Measurements from ENCODE around the gene SLC39A7.

The SLC39A7 gene, protein sequence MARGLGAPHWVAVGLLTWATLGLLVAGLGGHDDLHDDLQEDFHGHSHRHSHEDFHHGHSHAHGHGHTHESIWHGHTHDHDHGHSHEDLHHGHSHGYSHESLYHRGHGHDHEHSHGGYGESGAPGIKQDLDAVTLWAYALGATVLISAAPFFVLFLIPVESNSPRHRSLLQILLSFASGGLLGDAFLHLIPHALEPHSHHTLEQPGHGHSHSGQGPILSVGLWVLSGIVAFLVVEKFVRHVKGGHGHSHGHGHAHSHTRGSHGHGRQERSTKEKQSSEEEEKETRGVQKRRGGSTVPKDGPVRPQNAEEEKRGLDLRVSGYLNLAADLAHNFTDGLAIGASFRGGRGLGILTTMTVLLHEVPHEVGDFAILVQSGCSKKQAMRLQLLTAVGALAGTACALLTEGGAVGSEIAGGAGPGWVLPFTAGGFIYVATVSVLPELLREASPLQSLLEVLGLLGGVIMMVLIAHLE

DNA sequence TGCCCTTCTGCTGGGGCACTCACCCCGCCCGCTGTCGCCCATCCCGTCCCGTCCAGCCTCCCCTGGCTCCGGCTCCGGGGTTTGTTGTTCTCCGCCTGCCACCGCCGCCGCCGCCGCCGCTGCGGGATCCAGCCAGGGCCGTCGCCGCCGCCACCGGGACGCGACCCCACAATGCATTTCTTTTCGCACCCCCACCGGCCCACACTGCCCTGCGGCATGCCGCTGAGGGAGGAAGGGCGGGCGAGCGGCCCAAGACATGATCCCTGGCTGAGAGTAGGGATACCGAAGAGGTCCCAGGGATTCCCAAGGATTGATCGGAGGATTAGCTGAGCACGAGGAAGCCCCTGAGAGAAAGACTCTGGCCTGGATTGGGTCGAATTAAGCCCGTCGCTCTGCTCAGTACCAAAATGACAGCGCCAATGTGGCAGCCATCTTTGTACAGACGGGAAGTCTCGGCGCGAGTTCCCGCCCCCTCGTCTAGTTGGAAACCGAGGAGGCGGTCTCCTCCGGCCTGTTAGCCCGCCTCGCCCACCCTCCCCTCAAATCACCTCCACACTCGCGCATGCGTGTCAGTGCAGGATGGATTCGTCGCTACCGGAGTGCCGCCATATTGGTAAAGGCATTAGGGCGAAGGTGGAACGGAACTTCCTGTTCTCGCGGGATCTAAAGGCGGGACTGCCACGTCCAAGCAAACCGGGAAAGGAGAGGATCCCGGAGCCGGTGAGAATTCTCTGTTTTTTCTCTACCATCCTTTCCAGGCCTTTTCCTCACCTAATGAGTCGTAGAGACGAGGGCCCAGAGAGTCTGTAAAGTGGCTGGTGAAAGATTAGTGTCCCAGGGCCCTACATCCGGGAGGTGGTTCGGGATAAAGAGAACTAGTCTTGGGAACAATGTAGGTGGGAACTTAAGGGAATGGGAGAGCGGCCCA lies at the start of gene SLC39A7, which contains the start of gene RXRB:
Gene SLC39A7 (plus strand): TSS at position 649 of the 928 bp plus-strand sequence. CDS start 379 bp downstream, outside the sequence.
Gene RXRB (minus strand): TSS at position 447 of the 928 bp plus-strand sequence. CDS start 189 bp downstream, at position 258.
- DNase-seq = peak; percentile 99

DNA sequence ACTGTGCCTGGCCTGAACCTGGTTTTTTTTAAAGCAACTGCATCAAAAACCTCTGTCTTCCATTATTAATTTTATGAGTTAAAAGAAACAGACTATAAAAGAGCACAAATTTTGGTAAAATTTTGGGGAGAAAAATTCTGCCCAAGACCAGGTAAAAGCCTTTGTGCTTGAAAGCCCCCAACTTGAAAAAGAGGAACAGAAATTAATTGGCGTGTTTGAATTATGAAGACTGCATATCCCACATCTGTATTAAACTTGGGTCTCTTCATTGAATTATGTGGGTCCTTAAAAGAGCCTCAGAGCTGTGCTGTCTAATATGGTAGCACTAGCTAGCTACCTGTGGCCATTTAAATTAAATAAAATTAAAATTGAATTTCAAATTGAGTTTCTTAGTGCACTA lies 49.6 kb upstream of the SLC39A7 start:
- DNase-seq = no peak

DNA sequence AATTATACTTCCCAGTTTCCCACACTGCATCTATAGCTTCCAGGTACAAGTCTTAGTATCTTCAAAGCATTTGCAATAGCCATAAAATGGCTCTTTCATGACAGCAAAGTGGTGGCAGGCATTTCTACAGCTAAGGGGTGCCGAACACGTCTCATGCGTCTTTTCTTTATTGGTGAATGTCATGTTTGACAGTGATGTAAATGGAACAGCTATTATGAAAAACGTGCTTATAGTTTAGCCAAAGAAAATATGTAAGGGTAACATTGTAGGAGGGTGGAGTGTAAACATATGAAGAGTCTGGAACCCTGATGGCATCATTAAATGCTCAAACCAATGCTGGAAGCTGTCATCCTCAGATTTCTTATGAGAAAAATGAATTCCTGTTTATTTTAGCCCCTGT lies 46.3 kb upstream of the SLC39A7 start:
- no peak for DNase-seq

DNA sequence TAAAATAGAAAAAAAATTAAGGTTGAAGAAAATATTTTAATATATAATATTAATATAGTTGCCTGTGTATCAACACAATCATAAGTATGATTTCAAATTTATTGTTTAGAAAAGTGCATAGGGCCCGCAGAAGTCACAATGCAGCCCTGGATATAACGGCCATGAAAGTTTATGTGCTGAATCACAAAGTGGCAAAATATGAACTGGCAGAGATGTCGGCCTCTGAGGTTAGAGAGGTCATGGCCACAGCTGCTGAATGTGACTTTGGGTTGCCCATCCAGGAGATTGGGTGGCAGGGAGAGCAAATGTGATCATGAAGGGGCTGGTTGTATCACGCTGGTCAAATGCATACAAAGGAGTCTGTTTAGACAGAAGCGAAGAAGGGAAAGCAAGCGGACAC lies 44.1 kb upstream of the SLC39A7 start:
- no peak for DNase-seq

DNA sequence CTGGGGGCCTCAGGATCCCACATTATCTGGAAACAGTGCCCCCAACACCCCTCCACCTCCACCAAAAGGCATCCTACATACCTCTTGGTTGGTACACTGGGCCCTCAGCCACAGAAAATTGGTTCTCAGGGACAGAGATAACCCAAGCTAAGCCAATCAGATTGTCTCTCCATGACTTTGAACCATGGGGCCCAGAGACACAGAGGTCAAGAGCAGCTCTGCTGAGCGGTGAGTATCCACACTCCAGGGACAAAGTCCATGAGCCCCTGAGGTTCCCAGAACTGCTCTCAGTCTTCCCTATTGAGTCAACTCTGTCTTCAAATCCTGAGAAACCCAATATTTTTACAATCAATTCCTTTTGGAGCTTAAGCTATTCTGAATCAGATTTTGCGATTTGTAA lies 43.7 kb upstream of the SLC39A7 start:
- DNase-seq = no peak

DNA sequence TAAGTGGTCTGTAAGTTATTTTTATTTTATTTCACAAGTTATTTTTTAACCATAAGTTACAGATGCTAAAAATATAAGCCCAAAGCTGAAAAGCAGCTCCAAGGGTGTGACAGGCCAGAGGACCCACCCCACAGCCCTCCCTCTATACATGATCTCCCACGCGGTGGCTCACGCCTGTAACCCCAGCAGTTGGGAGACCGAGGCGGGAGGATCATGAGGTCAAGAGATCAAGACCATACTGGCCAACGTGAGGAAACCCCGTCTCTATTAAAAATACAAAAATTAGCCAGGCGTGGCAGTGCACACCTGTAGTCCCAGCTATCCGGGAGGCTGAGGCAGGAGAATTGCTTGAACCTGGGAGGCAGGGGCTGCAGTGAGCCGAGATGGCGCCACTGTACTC lies 40.6 kb upstream of the SLC39A7 start:
- no peak for DNase-seq

DNA sequence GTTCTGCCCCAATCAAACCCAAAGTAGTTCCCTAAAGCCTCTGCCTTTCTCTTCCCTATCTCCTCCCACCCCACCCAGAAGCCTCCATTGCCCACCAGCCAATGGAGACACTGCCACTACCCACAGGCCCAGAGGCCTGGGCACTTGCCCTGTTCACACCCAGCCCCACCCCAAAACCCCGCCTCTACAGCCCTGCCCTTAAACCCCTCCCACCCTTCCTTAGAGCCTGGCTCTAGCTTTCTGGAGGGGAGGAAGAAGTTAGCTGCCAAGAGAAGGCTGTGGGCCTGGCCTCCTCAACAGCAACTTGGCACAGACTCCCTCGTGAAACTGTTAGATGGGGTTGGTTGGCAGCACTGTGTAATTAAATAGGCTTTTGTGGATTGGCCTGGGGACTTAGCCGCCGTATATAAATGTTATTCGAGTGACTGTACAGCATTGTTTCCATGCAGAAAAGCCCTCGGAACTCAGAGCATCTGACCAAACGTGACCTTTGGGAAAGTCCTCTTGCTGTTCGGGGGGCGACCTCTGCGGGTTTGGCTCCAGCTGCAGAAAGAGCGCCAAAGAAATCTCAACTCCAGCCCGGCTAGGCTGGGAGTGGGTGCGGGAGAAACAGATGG lies 39.8 kb upstream of the SLC39A7 start:
- DNase-seq = no peak

DNA sequence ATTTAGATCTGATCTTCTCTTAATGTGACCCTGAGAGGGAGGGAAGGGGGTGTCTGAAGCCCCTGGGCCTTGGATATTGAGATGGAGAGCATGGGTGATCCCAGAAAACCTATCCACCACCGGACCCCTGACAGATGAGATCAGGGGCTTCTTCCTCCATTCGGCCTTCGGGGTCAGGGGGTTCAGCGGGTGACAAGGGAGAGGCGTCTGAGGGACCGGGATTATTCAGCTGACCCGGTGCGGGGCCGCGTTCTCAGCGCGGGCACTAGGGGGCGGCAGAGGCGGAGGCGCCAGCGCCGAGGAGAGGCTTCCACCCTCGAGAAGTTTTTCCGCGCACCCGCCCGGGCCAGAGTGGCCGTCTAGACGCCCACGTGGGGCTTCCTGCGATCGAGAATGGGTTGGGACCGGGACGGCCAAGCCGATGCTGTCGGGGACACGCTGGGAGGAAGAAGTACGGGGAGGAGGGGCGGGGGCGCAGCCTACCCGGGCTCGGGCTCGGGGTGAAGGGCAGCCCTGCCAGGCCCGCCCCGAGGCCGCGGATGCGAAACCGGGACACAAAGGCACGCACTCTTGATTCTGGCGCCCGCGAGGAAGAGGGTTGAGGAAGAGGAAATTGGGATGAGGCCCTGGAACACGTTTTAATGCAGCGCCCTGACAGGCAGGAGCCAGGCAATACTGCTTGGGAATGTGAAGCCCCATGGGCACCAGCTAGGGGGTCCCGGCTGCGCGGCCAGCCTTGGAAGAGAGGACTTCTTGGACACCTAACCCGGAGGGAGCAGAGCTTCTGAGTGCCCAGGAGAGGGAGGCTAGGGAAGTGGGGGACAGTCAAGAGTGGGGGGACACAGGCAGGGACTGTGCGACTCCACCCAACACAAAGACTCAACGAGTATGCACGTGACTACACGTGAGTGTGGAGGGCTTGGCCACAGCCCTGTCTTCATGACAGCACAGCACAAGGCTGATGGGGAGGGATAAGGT lies 39.0 kb upstream of the SLC39A7 start:
- DNase-seq = peak; percentile 55

DNA sequence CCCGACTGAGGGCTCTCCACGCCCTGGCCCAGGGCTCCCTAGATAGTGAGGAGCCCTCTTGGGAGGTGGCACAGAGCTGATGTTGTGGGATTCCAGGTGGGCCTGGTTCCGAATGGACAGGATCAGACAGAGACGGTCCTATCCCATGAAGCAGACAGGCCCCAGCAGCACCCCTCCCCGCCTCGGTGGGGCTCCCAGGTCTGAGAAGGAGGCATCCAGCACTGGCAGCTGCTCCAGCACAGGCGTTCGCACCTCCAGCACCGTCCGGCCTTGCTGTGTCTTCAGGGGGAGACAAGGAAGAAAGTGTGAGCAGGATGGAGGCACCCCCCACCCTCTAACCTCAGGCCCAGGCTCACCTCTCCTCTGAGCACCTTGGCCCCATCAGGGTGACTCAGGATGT lies 37.1 kb upstream of the SLC39A7 start:
- DNase-seq = no peak

DNA sequence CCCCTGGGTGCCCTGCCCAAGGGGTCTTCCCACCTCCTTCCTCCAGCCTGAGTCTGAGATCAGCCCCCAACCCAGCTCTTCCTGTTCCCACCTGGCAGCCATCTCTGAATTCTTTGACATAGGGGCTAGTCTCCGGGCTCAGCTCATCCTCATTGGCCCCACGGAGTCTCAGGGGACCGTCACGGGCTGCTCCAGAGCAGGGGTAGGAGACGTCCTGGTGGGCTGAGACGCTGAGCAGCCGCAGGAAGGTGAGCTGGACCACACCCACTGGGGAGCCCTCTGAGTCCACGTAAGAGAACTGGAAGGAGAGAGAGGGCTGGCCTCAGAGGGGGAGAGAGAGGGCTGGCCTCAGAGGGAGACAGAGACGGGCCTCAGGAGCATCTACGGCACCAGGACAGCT lies 36.5 kb upstream of the SLC39A7 start:
- DNase-seq = no peak

DNA sequence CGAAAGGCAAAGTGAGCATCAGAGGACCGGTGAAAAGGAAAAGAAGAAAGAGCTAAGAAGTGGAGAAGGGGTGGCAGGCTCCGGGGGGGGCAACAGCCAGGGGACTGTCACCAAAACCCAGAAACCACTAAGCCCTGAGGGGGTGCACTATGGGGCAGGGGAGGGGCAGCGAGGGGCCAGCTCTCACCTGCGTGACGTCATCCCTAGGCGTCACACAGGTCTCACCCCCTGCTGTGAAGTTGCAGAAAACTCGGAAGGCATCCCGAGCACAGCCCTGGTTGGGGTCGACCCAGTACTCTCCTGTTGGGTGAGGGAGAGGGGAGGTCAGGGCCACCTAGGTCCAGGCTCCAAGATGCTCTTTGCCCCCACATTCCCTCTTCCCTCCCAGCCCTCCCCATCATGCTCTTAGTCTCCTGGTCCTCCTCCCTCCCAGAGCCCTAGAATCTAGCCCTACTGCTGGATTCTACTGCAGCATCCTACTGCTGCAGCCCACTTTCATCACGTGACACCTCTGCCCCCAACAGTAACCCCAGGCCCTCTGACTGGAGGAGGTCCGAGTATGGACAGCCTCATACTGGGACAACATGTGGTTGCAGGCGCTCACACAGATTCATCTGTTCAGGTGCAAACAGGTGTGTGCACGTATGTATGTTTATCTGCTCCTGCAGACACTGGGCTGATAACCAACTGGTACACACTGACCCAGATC lies 35.8 kb upstream of the SLC39A7 start:
- no peak for DNase-seq

DNA sequence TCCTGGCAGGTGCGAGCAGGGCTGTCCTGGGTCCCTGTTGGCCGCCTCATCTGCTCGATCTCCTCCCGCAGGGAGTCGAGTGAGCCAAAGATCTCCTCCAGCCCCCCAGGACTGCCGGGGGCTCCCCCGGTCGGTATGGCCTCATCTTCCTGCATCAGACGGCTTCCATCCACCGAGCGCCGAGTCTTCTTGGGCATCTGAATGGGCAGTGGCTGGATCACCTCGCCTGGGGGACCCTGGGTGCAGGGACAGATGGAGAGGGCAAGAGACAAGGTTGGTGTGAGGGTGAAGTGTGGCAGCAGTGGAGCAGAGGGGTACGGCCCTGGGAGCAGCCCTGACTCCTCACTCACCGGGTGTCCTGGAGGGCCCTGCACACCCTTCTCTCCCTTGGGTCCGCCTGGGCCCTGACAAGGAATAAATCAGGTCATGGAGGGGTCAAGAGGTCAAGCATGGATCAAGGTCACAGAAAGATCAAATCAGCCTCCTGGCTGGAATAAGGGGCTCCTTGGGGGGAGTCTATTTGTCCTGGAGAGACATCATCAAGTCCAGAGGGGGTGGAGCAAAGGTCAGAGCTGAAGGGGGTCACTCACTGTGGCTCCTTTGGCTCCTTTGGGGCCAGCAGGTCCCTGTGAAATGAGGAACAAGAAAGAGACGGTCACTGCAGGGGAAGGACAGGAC lies 34.9 kb upstream of the SLC39A7 start:
- DNase-seq = no peak

DNA sequence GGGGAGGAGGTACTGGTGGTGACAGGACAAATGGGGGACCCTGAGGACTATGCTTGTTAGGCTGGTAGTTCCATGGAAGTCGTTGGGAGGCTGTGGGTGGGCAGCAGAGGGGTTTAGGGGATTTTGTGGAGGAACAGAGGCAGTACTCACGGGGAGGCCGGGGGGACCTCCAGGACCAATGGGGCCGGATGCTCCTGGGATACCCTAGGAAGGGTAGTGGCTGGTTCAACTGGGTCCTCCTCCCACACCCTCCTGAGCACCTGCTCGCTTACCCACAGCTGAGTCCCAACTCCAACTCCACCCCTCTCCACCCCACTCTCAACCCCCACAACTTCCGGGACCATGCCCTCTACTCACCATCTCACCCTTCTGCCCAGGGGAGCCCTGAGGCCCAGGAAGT lies 34.3 kb upstream of the SLC39A7 start:
- DNase-seq = no peak

DNA sequence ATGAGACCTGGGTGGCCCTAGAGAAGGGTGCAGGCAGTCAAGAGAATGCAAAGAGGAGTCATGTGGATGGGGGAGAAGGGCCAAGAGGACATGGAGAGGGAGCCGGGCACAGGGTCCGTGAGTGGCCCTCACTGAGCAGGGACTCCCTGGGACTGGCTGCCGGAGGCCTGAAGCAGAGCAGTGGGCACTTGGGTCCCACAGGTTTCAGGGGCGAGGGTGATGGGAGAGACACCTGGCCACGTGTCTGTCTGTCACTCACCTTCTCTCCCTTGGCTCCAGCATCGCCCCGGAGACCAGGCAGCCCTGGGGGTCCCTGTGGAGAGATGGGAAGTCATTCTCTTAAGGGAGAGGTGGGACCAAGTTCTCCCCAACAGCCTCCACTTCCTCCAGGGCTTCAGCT lies 33.9 kb upstream of the SLC39A7 start:
- no peak for DNase-seq

DNA sequence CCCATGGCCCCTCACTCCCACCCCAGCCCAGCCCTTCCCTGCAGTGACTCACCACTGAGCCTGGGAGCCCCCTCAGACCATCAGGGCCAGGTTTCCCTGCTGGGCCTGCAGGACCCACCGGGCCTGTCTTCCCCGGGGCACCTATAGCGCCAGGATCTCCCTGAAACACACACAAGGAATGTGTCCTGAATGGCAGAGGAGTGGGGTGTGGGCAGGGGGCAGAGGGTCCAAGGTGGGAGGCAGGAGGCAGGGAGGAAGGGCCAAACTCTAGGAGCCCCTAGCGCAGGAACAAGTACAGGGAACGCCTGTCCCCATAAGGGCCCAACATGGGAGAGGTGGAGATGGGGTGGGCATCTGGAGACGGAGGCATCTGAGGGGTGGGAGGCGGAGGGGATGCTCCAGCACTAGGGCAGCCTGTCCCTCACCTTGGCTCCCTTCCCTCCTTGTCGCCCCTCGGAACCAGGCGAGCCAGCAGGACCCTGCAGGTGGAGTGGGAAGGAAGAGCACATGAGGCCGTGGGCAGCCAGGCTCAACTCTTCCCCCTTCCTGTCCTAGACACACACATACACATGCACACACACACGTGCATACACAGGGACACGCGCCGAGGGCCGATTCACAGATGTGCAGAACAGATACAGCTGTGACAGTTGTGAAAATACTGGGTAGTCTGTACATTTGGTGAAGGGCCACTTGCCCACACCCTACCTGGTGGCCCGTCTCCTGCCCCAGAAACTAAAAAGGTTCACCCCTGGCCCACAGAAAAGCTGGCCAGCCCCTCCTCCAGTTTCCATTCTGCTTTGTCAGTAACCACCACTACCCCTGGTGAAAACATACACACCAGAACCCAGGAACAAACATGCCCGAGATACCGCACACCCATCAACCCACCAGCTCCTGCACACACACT lies 33.0 kb upstream of the SLC39A7 start:
- DNase-seq = no peak

DNA sequence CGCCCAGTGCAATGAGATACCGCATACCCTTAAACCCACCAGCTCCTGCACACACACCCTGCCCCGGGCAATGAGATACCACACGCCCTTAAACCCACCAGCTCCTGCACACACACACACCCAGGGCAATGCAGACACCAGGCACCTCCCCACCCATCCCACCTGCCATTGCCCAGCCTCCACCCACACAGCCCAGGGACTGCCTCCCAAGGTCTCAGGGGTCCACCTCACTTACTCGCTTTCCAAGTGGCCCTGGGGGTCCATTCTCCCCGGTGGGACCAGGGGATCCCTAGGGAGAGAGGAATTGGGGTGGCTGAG lies 32.4 kb upstream of the SLC39A7 start:
- no peak for DNase-seq

DNA sequence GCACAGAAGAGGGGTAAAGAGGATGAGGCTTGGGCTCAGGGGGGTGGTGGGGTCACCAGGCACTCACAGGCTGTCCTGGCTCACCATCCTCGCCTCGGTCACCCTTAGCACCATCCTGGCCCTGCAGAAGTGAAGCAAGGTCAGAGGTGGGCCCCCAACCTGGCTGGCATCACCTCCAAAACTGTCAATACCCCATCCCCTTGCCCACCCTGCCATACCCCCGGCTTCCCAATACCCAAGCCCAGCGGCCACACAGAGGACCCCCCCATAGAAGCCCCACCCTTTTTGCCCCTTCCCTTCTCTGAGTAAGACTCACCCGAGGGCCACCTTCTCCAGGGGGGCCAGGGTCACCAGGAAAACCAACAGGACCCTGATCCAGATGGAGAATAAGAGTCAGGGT lies 32.0 kb upstream of the SLC39A7 start:
- no peak for DNase-seq

DNA sequence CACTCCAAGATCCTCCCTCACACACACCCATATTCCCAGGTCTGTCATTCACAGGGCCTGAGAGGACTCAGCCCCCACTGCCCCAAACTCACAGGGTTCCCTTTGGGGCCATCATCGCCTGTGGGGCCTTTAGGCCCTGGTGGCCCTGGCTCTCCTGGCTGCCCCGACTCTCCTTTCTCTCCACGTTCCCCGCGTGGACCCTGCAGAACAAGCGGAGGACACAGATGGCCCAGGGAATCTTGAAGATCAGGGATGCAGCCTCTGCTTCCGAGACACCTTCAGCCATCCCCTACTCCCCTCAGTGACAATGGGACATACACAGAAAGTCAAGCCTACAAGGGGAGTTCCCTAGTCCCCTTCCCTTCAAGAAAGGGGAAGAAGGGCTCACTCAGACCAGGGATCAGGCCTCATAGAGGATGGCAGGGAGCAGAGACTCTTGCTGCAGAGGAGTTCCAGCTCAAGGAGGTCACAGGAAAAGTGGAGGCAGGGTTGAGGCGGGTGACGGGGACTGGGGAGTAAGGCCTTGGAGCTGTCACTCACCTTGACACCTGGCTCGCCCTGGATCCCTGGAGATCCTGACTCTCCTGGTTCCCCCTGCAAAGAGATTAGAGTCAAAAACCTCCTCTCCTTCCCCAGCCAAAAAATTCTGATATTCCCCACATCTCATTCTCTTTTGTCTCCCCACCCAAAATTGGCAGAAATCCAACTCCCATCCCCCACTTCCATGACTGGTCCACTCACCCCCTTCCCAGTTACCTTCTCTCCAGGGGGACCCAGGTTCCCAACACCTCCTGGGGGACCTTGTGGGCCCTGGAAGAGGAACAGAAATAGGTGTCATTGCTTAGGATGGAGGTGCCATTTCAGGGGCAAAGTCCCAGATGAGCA lies 31.1 kb upstream of the SLC39A7 start:
- no peak for DNase-seq
